ENCODE measurements around the gene ZDHHC4. TPM values are rescaled to one million over a fixed set of nuclear protein-coding genes. Genes with fewer than 3 reads are reported as not detected.
A peak's percentile ranks its signal among the peaks of the same experiment; 100 is the strongest.
"Not testable (repeated sequence)": the region's sequence is repeated elsewhere in the genome, so short reads cannot be mapped to it uniquely, and the experiment has no call there.

Gene ZDHHC4
- total RNA-seq, 1 experiment from 2014 or later: 96.1 TPM

- no peaks in the 10 kb centered on the region for H3K79me2 ChIP-seq (ENCODE audit: low read depth)
- H3K36me3 ChIP-seq (ENCODE audit: low read depth): no peaks in the 10 kb centered on the region
- no peaks in the 10 kb centered on the region for H3K9me3 ChIP-seq (ENCODE audit: insufficient read depth, low read depth)
- ChIA-PET CTCF (no interaction called here), POLR2A (ENCODE audit: unreplicated experiment) (no interaction called here)
- peaks cover 25% of the 10 kb centered on the region for H3F3A ChIP-seq (ENCODE audit: insufficient read depth, low read depth)
- H4K20me1 ChIP-seq (ENCODE audit: insufficient read depth): no peaks in the 10 kb centered on the region
- peaks cover 13% of the 10 kb centered on the region for H3K4me1 ChIP-seq (replicated peaks; ENCODE audit: insufficient read depth)
- peak overlapping the region; percentile 60 for H3K4me2 ChIP-seq
- peak; percentile 68 to 69 for DNase-seq
- no TSS peak for BruUV-seq (replicated peaks)
- intact Hi-C loops (cut with micrococcal nuclease; ENCODE audit: unreplicated experiment): no loop called here
- H2AFZ ChIP-seq: no peak overlapping the region
- TF ChIP-seq CTCF (conservative IDR thresholded peaks at IDR 0.05) (no peak), EZH2 (IDR thresholded peaks at IDR 0.05; ENCODE audit: low read depth) (no peak)
- no peaks in the 10 kb centered on the region for H3K27me3 ChIP-seq (ENCODE audit: insufficient read depth, low read depth)
- no peak overlapping the region for H3K27ac ChIP-seq
- no peaks in the 10 kb centered on the region for H3K9me2 ChIP-seq (ENCODE audit: insufficient read depth)
- H3K4me3 ChIP-seq: no peak overlapping the region
Measured at GRCh38 chr7:6630007-6630849, 53.0 kb downstream of the ZDHHC4 start.

- no peak for TF ChIP-seq EZH2 (IDR thresholded peaks at IDR 0.05; ENCODE audit: low read depth)
- intact Hi-C loops (cut with micrococcal nuclease; ENCODE audit: unreplicated experiment): no loop called here
- H3K4me2 ChIP-seq: no peak overlapping the region
- no peak overlapping the region for H2AFZ ChIP-seq
- H3K9me3 ChIP-seq (ENCODE audit: insufficient read depth, low read depth): no peaks in the 10 kb centered on the region
- peaks cover 27% of the 10 kb centered on the region for H3K4me1 ChIP-seq (replicated peaks; ENCODE audit: insufficient read depth)
- ChIA-PET CTCF (no interaction called here), POLR2A (ENCODE audit: unreplicated experiment) (no interaction called here)
- peaks cover 34% of the 10 kb centered on the region for H3F3A ChIP-seq (ENCODE audit: insufficient read depth, low read depth)
- no peaks in the 10 kb centered on the region for H4K20me1 ChIP-seq (ENCODE audit: insufficient read depth)
- no peak for DNase-seq
- H3K9me2 ChIP-seq (ENCODE audit: insufficient read depth): no peaks in the 10 kb centered on the region
- no peaks in the 10 kb centered on the region for H3K36me3 ChIP-seq (ENCODE audit: low read depth)
- no TSS peak for BruUV-seq (replicated peaks)
- H3K27me3 ChIP-seq (ENCODE audit: insufficient read depth, low read depth): no peaks in the 10 kb centered on the region
- peaks cover 5% of the 10 kb centered on the region; the same call in 1 of the 2 replicates for H3K79me2 ChIP-seq (ENCODE audit: low read depth)
- no peak overlapping the region for H3K27ac ChIP-seq
- H3K4me3 ChIP-seq: no peak overlapping the region
Measured at GRCh38 chr7:6631605-6632004, 54.4 kb downstream of the ZDHHC4 start.

- H3F3A ChIP-seq (ENCODE audit: insufficient read depth, low read depth): peaks cover 34% of the 10 kb centered on the region
- peaks cover 24% of the 10 kb centered on the region for H3K79me2 ChIP-seq (ENCODE audit: low read depth)
- no peaks in the 10 kb centered on the region for H3K27me3 ChIP-seq (ENCODE audit: insufficient read depth, low read depth)
- ChIA-PET POLR2A (ENCODE audit: unreplicated experiment) (no interaction called here), CTCF (no interaction called here)
- H3K9me3 ChIP-seq (ENCODE audit: insufficient read depth, low read depth): no peaks in the 10 kb centered on the region
- no peak for DNase-seq
- no peak overlapping the region for H3K4me2 ChIP-seq
- no peak overlapping the region for H3K27ac ChIP-seq
- intact Hi-C loops (cut with micrococcal nuclease; ENCODE audit: unreplicated experiment): no loop called here
- no peak overlapping the region for H2AFZ ChIP-seq
- no peak for TF ChIP-seq EZH2 (IDR thresholded peaks at IDR 0.05; ENCODE audit: low read depth)
- no peak for TF ChIP-seq CTCF (conservative IDR thresholded peaks at IDR 0.05)
- BruUV-seq (replicated peaks): no TSS peak
- peaks cover 34% of the 10 kb centered on the region for H3K4me1 ChIP-seq (replicated peaks; ENCODE audit: insufficient read depth)
- no peaks in the 10 kb centered on the region for H3K9me2 ChIP-seq (ENCODE audit: insufficient read depth)
- no peaks in the 10 kb centered on the region for H4K20me1 ChIP-seq (ENCODE audit: insufficient read depth)
- no peaks in the 10 kb centered on the region for H3K36me3 ChIP-seq (ENCODE audit: low read depth)
- no peak overlapping the region for H3K4me3 ChIP-seq
Measured at GRCh38 chr7:6634021-6634420, 56.8 kb downstream of the ZDHHC4 start.

- H3K36me3 ChIP-seq (ENCODE audit: low read depth); BruUV-seq (replicated peaks); DNase-seq; H3K4me3 ChIP-seq; H4K20me1 ChIP-seq (ENCODE audit: insufficient read depth); H3K9me3 ChIP-seq (ENCODE audit: insufficient read depth, low read depth); H3K4me2 ChIP-seq; H2AFZ ChIP-seq; CTCF ChIA-PET; POLR2A ChIA-PET (ENCODE audit: unreplicated experiment); H3K9me2 ChIP-seq (ENCODE audit: insufficient read depth); H3K27ac ChIP-seq; H3K27me3 ChIP-seq (ENCODE audit: insufficient read depth, low read depth): not testable (repeated sequence)
- Histone ChIP-seq H3K79me2 (ENCODE audit: low read depth) (peaks cover 27% of the 10 kb centered on the region), H3F3A (ENCODE audit: insufficient read depth, low read depth) (peaks cover 30% of the 10 kb centered on the region), H3K4me1 (replicated peaks; ENCODE audit: insufficient read depth) (peaks cover 30% of the 10 kb centered on the region)
- intact Hi-C loops (cut with micrococcal nuclease; ENCODE audit: unreplicated experiment): loop anchor here (5.0 kb wide), 1 partner anchor 118 kb away; no protein-coding TSS in a partner anchor
Measured at GRCh38 chr7:6634971-6635370, 57.7 kb downstream of the ZDHHC4 start.
